NCI-H2227 treated with DMSO at 0.1 percent for 48 hours (cell line): ENCODE data around the gene SLC23A1.

Experiments used
- DNase-seq: peaks from one replicate; lab custom pipeline; 2025; lab: John Stamatoyannopoulos, UW

The SLC23A1 gene

GRCh38 chr5:139407517-139407916 is 24.4 kb upstream of the SLC23A1 start:
- DNase-seq, result no peak

- DNase-seq, result no peak
Observed at GRCh38 chr5:139406963-139407362, 23.9 kb upstream of the SLC23A1 start.

GRCh38 chr5:139404484-139404840 is 21.4 kb upstream of the SLC23A1 start:
- DNase-seq, result no peak

GRCh38 chr5:139403787-139404483 is 20.8 kb upstream of the SLC23A1 start, which contains the start of gene SPATA24:
TSS of gene SPATA24 (minus strand) at chr5:139404089. CDS start at chr5:139404060, 29 bp downstream.
- DNase-seq, result peak; percentile 96

GRCh38 chr5:139403418-139403786 is 20.3 kb upstream of the SLC23A1 start:
- DNase-seq, result no peak

GRCh38 chr5:139402561-139403158 is 19.6 kb upstream of the SLC23A1 start:
- no peak for DNase-seq

- DNase-seq, result no peak
Observed at GRCh38 chr5:139401546-139401945, 18.4 kb upstream of the SLC23A1 start.

- DNase-seq, result no peak
Observed at GRCh38 chr5:139399501-139400121, 16.5 kb upstream of the SLC23A1 start.

GRCh38 chr5:139397921-139398320 is 14.8 kb upstream of the SLC23A1 start:
- no peak for DNase-seq

GRCh38 chr5:139396691-139397090 is 13.6 kb upstream of the SLC23A1 start:
- no peak for DNase-seq

- no peak for DNase-seq
Observed at GRCh38 chr5:139395844-139396640, 12.9 kb upstream of the SLC23A1 start.

- DNase-seq, result no peak
Observed at GRCh38 chr5:139394654-139395566, 11.8 kb upstream of the SLC23A1 start, which contains the start of gene PROB1. TSS of gene PROB1 (minus strand) at chr5:139395104. CDS start at chr5:139395081, 23 bp downstream.

GRCh38 chr5:139394123-139394653 is 11.1 kb upstream of the SLC23A1 start:
- DNase-seq, result no peak

GRCh38 chr5:139393497-139394122 is 10.5 kb upstream of the SLC23A1 start:
- no peak for DNase-seq

GRCh38 chr5:139392678-139393496 is 9.8 kb upstream of the SLC23A1 start:
- DNase-seq, result no peak

- DNase-seq, result no peak
Observed at GRCh38 chr5:139392324-139392677, 9.2 kb upstream of the SLC23A1 start.

- no peak for DNase-seq
Observed at GRCh38 chr5:139391570-139392323, 8.7 kb upstream of the SLC23A1 start.

- no peak for DNase-seq
Observed at GRCh38 chr5:139390639-139391569, 7.8 kb upstream of the SLC23A1 start.
